Midbrain (tissue), 1 donor: ENCODE data around the gene BCAN.

ENCODE experiments used
- DNase-seq: peaks from one replicate; lab custom pipeline; 2025; lab: John Stamatoyannopoulos, UW

BCAN gene

DNA sequence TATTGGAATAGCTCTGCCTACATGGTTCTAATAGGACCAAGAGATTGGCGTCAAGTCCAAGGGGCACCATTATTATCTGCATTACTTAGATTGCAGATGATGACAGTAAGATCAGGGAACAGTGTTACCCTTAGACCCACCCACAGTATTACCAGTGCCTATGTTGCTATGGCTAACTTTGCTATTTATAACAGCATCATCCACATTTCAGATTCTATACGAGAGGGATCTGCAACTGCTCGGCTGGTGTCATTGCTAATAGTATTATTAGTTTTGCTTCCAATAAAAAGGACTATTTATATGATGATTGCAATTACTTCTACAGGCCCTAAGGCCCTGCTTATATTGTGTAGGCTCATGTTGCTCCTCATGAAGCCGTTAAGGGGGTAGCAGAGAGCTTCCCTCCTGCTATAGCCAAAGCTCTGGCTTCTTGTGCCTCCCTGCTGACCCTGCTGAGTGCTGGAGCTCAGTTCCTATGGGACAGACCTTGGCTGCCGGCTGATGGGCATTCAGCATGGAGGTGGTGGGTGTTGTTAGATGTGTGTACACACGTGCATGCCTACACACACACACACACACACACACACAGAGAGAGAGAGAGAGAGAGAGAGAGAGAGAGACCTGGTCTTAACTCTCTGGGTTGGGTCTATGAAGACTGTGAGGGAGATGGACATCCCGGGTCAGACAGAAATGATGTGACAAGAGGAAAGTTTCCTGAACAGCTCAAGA, 1.3 kb downstream of the BCAN start:
- DNase-seq, result peak; percentile 14

GRCh38 chr1:156643778-156644092, 1.8 kb downstream of the BCAN start:
- peak; percentile 9 for DNase-seq

DNA sequence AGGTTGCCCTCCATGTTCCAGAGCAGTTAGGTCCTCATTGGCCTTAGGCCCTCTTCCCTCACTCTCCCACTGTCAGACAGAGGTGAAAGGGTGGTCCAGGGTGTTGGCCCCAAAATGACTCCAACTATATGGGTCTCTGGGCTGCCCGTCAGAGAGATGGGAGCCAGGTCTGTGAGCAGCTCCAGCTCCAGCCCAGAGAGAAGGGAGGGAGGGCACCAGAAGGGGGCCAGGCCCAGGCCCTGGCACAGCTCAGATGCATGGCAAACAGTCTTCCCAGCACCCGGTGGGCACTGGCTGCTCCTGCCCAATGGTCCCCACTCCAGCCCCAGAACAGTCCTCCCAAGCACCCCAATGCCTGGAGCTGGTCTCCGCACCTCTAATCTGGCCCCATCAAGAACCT, 2.2 kb downstream of the BCAN start:
- DNase-seq, result no peak

DNA sequence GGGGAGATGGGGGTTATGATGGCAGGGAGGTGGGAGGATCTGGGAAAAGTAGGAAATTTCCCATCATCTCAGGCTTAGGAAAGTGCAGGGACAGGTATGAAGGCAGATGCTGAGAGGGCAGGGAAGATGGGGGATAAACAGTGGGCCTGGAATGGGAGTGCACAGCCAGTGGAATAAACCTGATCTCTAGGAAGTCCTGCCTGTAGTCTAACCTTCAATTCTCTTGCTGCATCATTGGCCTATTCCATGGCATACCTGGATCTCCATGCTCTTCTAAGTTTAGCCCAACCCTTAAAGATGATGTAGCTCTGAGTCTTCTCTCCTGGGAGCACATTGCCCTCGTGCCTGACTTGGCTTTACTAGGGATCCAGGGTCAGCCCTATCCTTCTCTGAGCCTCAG, 2.7 kb downstream of the BCAN start:
- DNase-seq, result no peak

- no peak for DNase-seq
Measured at GRCh38 chr1:156645056-156645455, 3.1 kb downstream of the BCAN start.

GRCh38 chr1:156645666-156646065, 3.7 kb downstream of the BCAN start:
- DNase-seq, result no peak

DNA sequence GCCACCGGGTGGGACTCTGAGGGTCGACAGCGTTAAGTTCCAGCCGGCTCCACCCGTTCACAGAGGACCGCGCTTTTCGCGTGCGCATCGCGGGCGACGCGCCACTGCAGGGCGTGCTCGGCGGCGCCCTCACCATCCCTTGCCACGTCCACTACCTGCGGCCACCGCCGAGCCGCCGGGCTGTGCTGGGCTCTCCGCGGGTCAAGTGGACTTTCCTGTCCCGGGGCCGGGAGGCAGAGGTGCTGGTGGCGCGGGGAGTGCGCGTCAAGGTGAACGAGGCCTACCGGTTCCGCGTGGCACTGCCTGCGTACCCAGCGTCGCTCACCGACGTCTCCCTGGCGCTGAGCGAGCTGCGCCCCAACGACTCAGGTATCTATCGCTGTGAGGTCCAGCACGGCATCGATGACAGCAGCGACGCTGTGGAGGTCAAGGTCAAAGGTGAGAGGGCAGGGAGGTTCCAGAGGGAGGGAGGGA, 4.9 kb downstream of the BCAN start:
- no peak for DNase-seq

DNA sequence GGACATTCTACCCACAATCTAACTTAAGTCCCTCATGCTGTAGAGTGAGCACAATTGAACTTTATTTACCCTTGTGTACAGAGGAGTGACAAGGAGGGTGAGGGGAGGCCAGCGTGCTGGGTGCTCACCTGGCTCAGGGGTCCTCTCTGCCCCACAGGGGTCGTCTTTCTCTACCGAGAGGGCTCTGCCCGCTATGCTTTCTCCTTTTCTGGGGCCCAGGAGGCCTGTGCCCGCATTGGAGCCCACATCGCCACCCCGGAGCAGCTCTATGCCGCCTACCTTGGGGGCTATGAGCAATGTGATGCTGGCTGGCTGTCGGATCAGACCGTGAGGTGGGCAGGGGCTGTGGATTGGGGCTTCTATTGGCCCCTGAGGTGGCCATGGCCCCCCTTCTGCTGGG, 5.4 kb downstream of the BCAN start:
- DNase-seq, result no peak

GRCh38 chr1:156648496-156648895, 6.6 kb downstream of the BCAN start:
- DNase-seq, result no peak

GRCh38 chr1:156648951-156649350, 7.0 kb downstream of the BCAN start:
- no peak for DNase-seq

DNA sequence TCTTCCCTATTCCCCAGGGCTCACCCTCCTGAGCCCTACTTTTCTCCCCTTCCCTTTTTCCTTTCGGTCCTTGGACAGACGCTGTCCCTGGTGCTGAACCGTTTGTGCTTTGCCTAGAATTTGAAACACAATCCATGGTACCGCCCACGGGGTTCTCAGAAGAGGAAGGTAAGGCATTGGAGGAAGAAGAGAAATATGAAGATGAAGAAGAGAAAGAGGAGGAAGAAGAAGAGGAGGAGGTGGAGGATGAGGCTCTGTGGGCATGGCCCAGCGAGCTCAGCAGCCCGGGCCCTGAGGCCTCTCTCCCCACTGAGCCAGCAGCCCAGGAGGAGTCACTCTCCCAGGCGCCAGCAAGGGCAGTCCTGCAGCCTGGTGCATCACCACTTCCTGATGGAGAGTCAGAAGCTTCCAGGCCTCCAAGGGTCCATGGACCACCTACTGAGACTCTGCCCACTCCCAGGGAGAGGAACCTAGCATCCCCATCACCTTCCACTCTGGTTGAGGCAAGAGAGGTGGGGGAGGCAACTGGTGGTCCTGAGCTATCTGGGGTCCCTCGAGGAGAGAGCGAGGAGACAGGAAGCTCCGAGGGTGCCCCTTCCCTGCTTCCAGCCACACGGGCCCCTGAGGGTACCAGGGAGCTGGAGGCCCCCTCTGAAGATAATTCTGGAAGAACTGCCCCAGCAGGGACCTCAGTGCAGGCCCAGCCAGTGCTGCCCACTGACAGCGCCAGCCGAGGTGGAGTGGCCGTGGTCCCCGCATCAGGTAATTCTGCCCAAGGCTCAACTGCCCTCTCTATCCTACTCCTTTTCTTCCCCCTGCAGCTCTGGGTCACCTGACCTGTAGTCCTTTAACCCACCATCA, 10.4 kb downstream of the BCAN start:
- DNase-seq, result peak; percentile 10

DNA sequence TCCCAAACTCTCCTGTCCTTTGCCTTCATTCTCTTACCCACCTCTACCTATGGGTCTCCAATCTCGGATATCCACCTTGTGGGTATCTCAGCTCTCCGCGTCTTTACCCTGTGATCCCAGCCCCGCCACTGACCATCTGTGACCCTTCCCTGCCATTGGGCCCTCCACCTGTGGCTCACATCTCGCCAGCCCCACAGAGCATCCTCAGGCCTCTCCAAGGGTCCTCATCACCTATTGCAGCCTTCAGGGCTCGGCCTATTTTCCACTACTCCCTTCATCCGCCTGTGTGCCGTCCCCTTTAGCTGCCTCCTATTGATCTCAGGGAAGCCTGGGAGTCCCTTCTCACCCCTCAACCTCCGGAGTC, 11.1 kb downstream of the BCAN start:
- no peak for DNase-seq

- DNase-seq, result no peak
Measured at GRCh38 chr1:156654700-156655099, 12.8 kb downstream of the BCAN start.

GRCh38 chr1:156655151-156655903, 13.4 kb downstream of the BCAN start:
- no peak for DNase-seq

- DNase-seq, result no peak
Measured at GRCh38 chr1:156655904-156656516, 14.1 kb downstream of the BCAN start.

DNA sequence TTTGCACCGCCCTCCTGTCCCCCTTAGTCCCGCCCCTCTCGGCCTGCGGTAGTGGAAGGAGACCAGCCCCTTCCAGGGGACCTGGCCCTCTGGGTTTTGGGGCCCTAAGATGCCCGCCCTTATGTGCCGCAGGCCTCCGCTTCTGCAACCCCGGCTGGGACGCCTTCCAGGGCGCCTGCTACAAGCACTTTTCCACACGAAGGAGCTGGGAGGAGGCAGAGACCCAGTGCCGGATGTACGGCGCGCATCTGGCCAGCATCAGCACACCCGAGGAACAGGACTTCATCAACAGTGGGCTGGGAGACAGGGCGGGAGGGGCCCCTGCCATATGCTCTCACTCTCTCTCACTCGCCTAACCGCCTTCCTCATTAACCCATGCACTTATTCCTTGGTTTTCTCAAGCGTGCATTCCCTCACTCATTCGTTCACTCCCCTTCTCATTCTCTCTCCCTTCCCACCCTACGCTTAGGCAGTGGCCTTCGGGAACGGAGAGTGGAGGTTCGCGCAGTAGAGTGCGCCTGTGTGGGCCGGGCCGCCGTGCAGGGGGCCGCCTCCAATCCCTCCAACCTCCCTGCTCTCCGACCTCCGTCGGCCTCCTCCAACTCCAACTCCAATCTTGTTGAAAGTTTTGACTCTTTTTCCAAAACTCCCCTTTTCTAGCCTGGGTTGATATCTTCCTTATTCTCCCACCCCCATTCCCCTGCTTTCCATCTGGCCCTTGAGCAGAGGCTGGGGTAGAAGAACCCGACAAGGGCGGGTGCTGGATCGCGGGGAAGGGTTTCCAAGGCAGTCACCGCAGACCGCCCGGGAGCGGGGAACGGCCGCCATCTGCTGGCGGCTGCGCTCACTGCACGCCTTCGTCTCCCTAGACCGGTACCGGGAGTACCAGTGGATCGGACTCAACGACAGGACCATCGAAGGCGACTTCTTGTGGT, 15.2 kb downstream of the BCAN start:
- peak; percentile 86 for DNase-seq

DNA sequence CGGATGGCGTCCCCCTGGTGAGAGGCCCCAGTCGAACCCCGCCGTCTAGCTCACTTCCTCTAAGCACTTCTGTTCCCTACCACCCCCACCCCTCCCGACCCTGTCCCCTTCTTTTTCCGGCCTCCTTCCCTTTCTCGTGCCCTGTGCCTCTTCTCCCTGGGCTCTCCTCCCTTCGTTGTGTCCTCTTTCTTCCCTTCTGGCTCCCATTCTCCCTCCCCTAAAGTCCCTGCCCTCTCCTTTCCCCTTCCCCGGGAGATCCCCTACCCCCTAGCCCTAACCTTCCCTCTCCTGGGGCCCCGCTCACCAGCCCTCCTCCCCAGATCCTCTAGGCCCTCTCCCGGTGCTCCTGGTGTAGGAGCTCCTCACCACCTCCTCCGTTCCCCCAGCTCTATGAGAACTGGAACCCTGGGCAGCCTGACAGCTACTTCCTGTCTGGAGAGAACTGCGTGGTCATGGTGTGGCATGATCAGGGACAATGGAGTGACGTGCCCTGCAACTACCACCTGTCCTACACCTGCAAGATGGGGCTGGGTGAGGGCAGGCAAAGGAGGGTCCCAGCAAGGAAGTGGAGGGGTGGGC, 15.9 kb downstream of the BCAN start:
- no peak for DNase-seq

DNA sequence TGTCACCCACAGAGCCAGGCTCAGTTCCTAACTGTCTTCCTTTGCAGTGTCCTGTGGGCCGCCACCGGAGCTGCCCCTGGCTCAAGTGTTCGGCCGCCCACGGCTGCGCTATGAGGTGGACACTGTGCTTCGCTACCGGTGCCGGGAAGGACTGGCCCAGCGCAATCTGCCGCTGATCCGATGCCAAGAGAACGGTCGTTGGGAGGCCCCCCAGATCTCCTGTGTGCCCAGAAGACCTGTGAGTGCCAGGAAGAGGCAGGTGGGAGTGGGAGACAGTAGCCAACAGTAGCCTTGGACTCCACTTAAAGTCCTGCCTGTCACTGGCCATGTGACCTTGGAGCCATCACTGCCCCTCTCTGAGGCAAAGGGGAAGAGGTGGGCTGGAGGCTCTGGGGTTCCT, 16.6 kb downstream of the BCAN start:
- no peak for DNase-seq

DNA sequence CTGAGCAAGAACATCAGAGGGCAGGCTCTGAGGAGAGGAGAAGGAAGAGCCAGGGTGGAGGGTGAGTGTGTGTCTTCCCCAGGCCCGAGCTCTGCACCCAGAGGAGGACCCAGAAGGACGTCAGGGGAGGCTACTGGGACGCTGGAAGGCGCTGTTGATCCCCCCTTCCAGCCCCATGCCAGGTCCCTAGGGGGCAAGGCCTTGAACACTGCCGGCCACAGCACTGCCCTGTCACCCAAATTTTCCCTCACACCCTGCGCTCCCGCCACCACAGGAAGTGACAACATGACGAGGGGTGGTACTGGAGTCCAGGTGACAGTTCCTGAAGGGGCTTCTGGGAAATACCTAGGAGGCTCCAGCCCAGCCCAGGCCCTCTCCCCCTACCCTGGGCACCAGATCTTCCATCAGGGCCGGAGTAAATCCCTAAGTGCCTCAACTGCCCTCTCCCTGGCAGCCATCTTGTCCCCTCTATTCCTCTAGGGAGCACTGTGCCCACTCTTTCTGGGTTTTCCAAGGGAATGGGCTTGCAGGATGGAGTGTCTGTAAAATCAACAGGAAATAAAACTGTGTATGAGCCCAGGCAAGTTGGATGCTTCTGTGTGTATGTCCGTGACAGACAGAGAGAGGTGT, 17.1 kb downstream of the BCAN start:
- DNase-seq, result no peak

DNA sequence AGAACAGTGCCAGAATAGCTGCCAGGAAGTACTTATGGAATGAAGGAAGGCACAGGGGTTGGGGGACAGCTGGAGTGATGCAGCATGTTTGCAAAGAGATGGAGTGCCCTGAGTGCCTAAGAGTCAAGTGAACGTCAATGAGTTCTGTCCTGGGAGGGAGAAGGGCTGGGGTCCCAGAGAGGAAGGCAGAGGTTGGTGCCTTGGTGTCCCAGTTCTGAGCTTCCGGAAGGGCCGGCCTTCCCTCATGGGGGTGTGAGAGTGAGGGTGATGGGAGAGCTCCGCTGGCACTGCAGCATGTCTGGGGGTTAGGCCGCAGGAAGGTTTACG, 17.7 kb downstream of the BCAN start:
- DNase-seq, result no peak
